Esophagus squamous epithelium (tissue), 4 donors: ENCODE data around the gene NFYA.

Source experiments
- CTCF ChIP-seq, 6 experiments: fragments of 450-650 bp in 4 of 6; fragments of 200-600 bp in 2 of 6; sonication (generic) in 2 of 6; IDR thresholded peaks; one replicate each; pipeline ENCODE4 v1.5.1; 2016 to 2019; ENCODE audit warnings: antibody characterized with exemption in 6 of 6, mild to moderate bottlenecking in 4 of 6, moderate library complexity in 4 of 6
- POLR2A ChIP-seq, 4 donors: fragments of 450-650 bp; IDR thresholded peaks; one replicate each; pipeline ENCODE4 v1.6.1; 2017; ENCODE audit warnings: antibody characterized with exemption in 4 of 4, mild to moderate bottlenecking in 4 of 4, moderate library complexity in 3 of 4

- no peak for TF ChIP-seq CTCF (IDR thresholded peaks at IDR 0.05)
- TF ChIP-seq POLR2A (IDR thresholded peaks at IDR 0.05) = no peak
These were observed 7.2 kb upstream of the NFYA start for GRCh38 chr6:41065550-41066026.
